MM.1S (cell line): Measurements from ENCODE around the gene NDUFAF3.

Experiments
- DNase-seq: peaks from one replicate; pipeline ENCODE4 v3.0.0-alpha.2; 2015
- H2AFZ ChIP-seq: fragments of 300-600 bp; sonication (generic); 2 replicates; pipeline ENCODE4 v1.6.0; 2016; ENCODE audit warnings: antibody characterized with exemption, low read length
- H3F3A ChIP-seq: fragments of 300-600 bp; sonication (generic); 2 replicates; pipeline ENCODE4 v1.6.1; 2016; ENCODE audit warnings: mild to moderate bottlenecking, antibody characterized with exemption, low read length, moderate library complexity, mixed read lengths; ENCODE audit not compliant: insufficient read depth
- H3K27ac ChIP-seq: fragments of 300-600 bp; sonication (generic); 2 replicates; pipeline ENCODE4 v1.5.1; 2016; ENCODE audit warnings: mild to moderate bottlenecking, low read length
- H3K27me3 ChIP-seq: fragments of 300-600 bp; sonication (generic); replicated peaks from 2 replicates; pipeline ENCODE4 v1.6.0; 2016; ENCODE audit warnings: low read length; ENCODE audit not compliant: insufficient read depth
- H3K36me3 ChIP-seq: fragments of 300-600 bp; sonication (generic); replicated peaks from 2 replicates; pipeline ENCODE4 v1.6.1; 2016; ENCODE audit warnings: mild to moderate bottlenecking, low read length, mixed read lengths; ENCODE audit not compliant: insufficient read depth
- H3K4me1 ChIP-seq: fragments of 300-600 bp; sonication (generic); 2 replicates; pipeline ENCODE4 v1.6.1; 2016; ENCODE audit warnings: low read length, mixed read lengths
- H3K4me2 ChIP-seq: fragments of 300-600 bp; sonication (generic); 2 replicates; pipeline ENCODE4 v1.6.0; 2016; ENCODE audit warnings: low read depth, low read length
- H3K4me3 ChIP-seq: fragments of 300-600 bp; sonication (generic); 2 replicates; pipeline ENCODE4 v1.5.1; 2016; ENCODE audit warnings: low read length, mixed read lengths
- H3K79me2 ChIP-seq: fragments of 300-600 bp; sonication (generic); 2 replicates; pipeline ENCODE4 v1.6.1; 2016; ENCODE audit warnings: mixed run types, low read length, mixed read lengths
- H3K9ac ChIP-seq: fragments of 300-600 bp; sonication (generic); 2 replicates; pipeline ENCODE4 v1.6.1; 2016; ENCODE audit warnings: low read length, mixed read lengths
- H3K9me2 ChIP-seq: fragments of 300-600 bp; sonication (generic); replicated peaks from 2 replicates; pipeline ENCODE4 v1.6.1; 2016; ENCODE audit warnings: mild to moderate bottlenecking, low read length, mixed read lengths; ENCODE audit not compliant: insufficient read depth
- H3K9me3 ChIP-seq: fragments of 300-600 bp; sonication (generic); replicated peaks from 2 replicates; pipeline ENCODE4 v1.6.1; 2016; ENCODE audit warnings: mild to moderate bottlenecking, low read length, mixed read lengths; ENCODE audit not compliant: insufficient read depth
- H4K20me1 ChIP-seq: fragments of 300-600 bp; sonication (generic); 2 replicates; pipeline ENCODE4 v1.6.1; 2016; ENCODE audit warnings: mild to moderate bottlenecking, low read length, moderate library complexity, mixed read lengths; ENCODE audit not compliant: insufficient read depth
- CTCF ChIP-seq: fragments of 300-600 bp; sonication (generic); IDR thresholded peaks from 2 replicates; pipeline ENCODE4 v1.5.1; 2016; ENCODE audit warnings: antibody characterized with exemption, low read length, mixed read lengths
- EZH2 ChIP-seq: fragments of 300-600 bp; sonication (generic); optimal IDR thresholded peaks from 2 replicates; pipeline ENCODE3; 2017; ENCODE audit warnings: low read depth, mild to moderate bottlenecking, antibody characterized with exemption, low read length, mixed read lengths
- EZH2phosphoT487 ChIP-seq: fragments of 300-600 bp; sonication (generic); IDR thresholded peaks from 2 replicates; pipeline ENCODE4 v1.6.1; 2018; ENCODE audit warnings: antibody characterized with exemption, low read length

The NDUFAF3 gene

GRCh38 chr3:49017971-49018706 lies 3.8 kb upstream of the NDUFAF3 start, which contains the start of gene DALRD3:
Gene DALRD3 (minus strand): TSS chr3:49018580. CDS start chr3:49018564, 16 bp downstream.
- peak within 1 kb of the TSS; percentile 74 for H2AFZ ChIP-seq
- TF ChIP-seq CTCF, result no peak
- no peak for TF ChIP-seq EZH2phosphoT487
- TF ChIP-seq EZH2, result no peak
- peaks cover 7% of the 10 kb centered on the region; the same call in 1 of the 2 replicates for H3K36me3 ChIP-seq
- peaks cover 64% of the 10 kb centered on the region for H3F3A ChIP-seq
- H3K9ac ChIP-seq, result peak within 1 kb of the TSS; percentile 73
- peak within 1 kb of the TSS; percentile 72; the same call in 1 of the 2 replicates for H3K27ac ChIP-seq
- no peaks in the 10 kb centered on the region for H3K9me3 ChIP-seq
- H3K4me2 ChIP-seq, result peak within 1 kb of the TSS; percentile 95
- H3K27me3 ChIP-seq, result no peaks in the 10 kb centered on the region
- peaks cover 21% of the 10 kb centered on the region for H3K4me1 ChIP-seq
- peaks cover 47% of the 10 kb centered on the region for H3K79me2 ChIP-seq
- H4K20me1 ChIP-seq, result 0 out of 2 replicates have a peak, but pooled peaks cover 2% of the 10 kb centered on the region
- H3K9me2 ChIP-seq, result no peaks in the 10 kb centered on the region
- H3K4me3 ChIP-seq, result peak within 1 kb of the TSS; percentile 86
- peak; percentile 67 for DNase-seq

DNA sequence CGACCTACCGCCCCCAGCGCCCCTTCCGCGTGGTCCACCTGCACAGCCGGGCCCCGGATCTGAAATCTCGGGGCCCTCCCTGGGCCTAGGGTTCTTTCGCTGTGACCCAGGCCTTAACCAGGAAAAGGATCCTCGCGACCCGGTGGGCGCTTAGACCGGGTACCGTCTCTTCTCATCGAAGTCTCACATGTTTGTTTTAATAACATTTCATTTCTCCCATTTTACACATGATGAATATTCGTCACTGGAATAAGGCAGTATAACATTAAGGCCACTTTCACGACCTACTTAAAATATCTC lies 3.3 kb upstream of the NDUFAF3 start:
- H2AFZ ChIP-seq, result peak overlapping the region; percentile 74
- peak overlapping the region; percentile 86 for H3K4me3 ChIP-seq
- H3F3A ChIP-seq, result peaks cover 67% of the 10 kb centered on the region
- H3K4me2 ChIP-seq, result peak overlapping the region; percentile 95
- H3K4me1 ChIP-seq, result peaks cover 24% of the 10 kb centered on the region
- H3K27me3 ChIP-seq, result no peaks in the 10 kb centered on the region
- no peaks in the 10 kb centered on the region for H3K9me2 ChIP-seq
- 0 out of 2 replicates have a peak, but pooled peaks cover 2% of the 10 kb centered on the region for H4K20me1 ChIP-seq
- peaks cover 47% of the 10 kb centered on the region for H3K79me2 ChIP-seq
- no peak for TF ChIP-seq CTCF
- no peak for TF ChIP-seq EZH2phosphoT487
- no peak for TF ChIP-seq EZH2
- peak; percentile 52 for DNase-seq
- peaks cover 7% of the 10 kb centered on the region; the same call in 1 of the 2 replicates for H3K36me3 ChIP-seq
- H3K9ac ChIP-seq, result peak overlapping the region; percentile 73
- H3K27ac ChIP-seq, result peak overlapping the region; percentile 72; the same call in 1 of the 2 replicates
- no peaks in the 10 kb centered on the region for H3K9me3 ChIP-seq

- TF ChIP-seq EZH2 (no peak), EZH2phosphoT487 (no peak), CTCF (no peak)
- Histone ChIP-seq H3K4me3 (peak overlapping the region; percentile 93), H3K9me3 (no peaks in the 10 kb centered on the region), H3K9ac (peak overlapping the region; percentile 97), H3K36me3 (peaks cover 16% of the 10 kb centered on the region; the same call in 1 of the 2 replicates), H4K20me1 (no peaks in the 10 kb centered on the region), H3K27me3 (no peaks in the 10 kb centered on the region), H2AFZ (peak overlapping the region; percentile 37; the same call in 1 of the 2 replicates), H3K4me2 (peak overlapping the region; percentile 95), H3K27ac (peak overlapping the region; percentile 99), H3K9me2 (no peaks in the 10 kb centered on the region), H3K4me1 (peaks cover 36% of the 10 kb centered on the region), H3K79me2 (peaks cover 47% of the 10 kb centered on the region), H3F3A (peaks cover 76% of the 10 kb centered on the region)
- DNase-seq, result no peak
Observed at GRCh38 chr3:49019941-49020329, 2.0 kb upstream of the NDUFAF3 start.
